Gastrocnemius medialis (tissue), 4 donors: ENCODE measurements around the gene NTM.

Experiments
- CTCF ChIP-seq, 5 experiments: fragments of 450-650 bp in 3 of 5; fragments of 200-600 bp in 2 of 5; sonication (generic) in 2 of 5; IDR thresholded peaks in 4 of 5; conservative IDR thresholded peaks in 1 of 5; 1 replicate in 4 of 5; 2 replicates in 1 of 5; pipeline ENCODE4 v1.5.1; 2016 to 2019; ENCODE audit warnings: antibody characterized with exemption in 5 of 5, mild to moderate bottlenecking in 3 of 5, moderate library complexity in 3 of 5
- POLR2A ChIP-seq, 2 donors: fragments of 450-650 bp; IDR thresholded peaks; one replicate each; pipeline ENCODE4 v1.6.1; 2017; ENCODE audit warnings: antibody characterized with exemption in 2 of 2, mild to moderate bottlenecking in 2 of 2, moderate library complexity in 2 of 2

- TF ChIP-seq CTCF (IDR thresholded peaks at IDR 0.05 in 4 of 5, conservative IDR thresholded peaks at IDR 0.05 in 1 of 5), result no peak
- no peak for TF ChIP-seq POLR2A (IDR thresholded peaks at IDR 0.05)
Observed at GRCh38 chr11:131560287-131560686, 189.9 kb downstream of the NTM start.
